GM21576 (cell line): Measurements from ENCODE around the gene ZNF691.
A peak's percentile ranks its signal among the peaks of the same experiment; 100 is the strongest.

Source experiments
- ATAC-seq: cut with Tn5 transposase; IDR thresholded peaks from one replicate; pipeline ENCODE4 v1.9.1; 2021; ENCODE audit warnings: mild to moderate bottlenecking, moderate library complexity; ENCODE audit not compliant: unreplicated experiment

The ZNF691 gene

DNA sequence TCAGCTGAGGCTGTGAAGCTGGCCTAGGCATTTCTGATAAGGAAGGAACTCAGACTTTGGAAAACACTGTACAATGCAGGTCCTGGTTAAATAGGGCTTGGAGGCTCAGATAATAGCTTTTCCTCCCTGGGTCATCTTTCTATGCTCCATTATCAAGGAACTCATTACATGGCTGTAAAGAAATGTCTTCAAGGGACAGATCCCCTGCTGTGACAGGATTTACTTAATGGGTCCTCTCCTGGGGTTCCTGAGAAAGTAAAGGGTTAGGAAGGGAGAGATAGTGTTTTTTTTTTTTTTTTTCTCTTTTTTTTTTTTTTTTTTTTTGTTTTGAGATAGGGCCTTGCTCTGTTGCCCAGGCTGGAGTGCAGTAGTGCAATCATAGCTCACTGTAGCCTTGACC lies 15.1 kb upstream of the ZNF691 start:
- no peak for ATAC-seq

DNA sequence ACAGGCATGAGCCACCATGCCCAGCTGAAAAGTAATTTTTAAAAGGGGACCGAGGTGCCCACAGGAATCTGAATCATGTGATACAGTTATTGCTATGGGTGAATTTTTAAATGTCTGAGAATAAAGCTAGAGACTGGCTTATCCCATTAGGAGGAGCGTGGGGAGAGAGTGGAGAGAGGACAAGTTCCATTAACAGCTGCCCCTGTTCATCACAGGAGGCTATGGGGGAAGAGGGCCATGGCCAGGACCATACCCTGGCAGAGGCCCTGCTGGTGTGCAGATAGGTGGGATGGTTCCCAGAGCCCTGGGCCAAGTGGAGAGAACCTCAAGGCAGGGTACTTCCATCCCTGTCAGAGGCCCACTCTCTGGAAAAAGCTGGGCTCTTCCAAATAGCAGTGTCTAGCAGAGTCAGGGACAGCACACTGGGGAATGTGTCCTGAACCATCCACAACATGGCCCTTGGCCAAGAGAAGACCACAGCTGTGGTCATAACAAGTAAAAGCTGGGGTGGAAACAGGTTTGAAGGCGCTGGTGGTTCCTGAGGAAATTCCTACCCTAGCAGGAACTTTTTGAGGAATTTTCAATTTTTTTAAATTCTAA lies 13.7 kb upstream of the ZNF691 start:
- ATAC-seq = no peak

DNA sequence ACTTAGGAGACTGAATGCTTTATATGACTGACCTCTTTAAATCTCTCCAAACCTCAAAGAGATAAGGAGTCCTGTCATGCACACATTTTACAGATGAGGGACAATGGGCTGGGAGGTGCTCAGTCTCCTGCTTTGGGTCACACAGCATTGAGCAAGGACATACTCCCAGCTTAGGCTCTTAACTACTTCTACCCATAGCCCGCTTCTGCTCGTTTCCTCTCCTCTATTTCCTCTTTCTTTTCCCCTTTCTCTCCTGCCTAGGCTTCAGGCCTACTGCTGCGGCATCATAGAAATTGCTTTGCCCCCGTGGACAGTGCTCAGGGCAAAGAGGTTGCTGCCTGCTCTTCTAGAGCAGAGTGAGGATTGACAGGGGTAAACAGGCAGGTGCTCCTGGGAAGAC lies 12.4 kb upstream of the ZNF691 start:
- no peak for ATAC-seq

GRCh38 chr1:42834803-42835202 lies 11.6 kb upstream of the ZNF691 start:
- no peak for ATAC-seq

DNA sequence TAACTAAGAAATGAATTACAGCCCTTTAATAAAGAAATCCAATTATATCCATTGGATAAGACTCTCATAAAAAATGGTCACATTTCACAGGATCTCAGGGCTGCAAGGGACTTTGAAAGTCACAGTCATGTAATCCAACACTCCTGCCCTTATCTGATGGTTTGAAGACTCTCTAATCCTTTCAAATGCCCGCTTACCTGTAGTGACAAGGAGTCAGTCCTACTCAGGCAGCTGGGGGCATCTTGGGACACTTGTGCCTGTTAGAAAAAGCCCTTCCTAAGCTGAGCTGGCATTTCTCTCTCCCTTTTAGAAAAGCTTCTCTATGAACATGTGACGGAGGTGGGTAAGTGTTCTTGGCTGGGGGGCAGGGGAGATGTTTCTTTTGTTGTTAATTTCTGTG lies 11.0 kb upstream of the ZNF691 start:
- no peak for ATAC-seq

DNA sequence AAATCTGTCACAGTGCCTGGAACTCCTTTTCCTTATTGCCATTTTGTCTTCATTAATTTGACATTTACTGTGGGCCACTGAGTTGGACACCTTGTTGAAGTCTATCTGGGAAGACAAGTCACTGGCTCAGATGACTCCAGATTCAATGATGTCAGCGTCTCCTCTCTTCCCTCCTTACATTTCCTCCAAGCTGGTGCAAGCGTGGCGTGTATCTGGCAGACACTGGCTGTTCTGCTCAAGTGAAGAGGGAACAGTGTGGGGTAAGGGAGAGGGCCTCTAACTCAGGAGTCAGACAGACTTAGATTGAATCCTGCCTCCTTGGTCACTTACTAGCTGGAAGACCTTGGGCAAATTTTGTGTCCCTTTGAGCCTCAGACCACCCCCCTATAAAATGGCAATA lies 8.7 kb upstream of the ZNF691 start:
- no peak for ATAC-seq

DNA sequence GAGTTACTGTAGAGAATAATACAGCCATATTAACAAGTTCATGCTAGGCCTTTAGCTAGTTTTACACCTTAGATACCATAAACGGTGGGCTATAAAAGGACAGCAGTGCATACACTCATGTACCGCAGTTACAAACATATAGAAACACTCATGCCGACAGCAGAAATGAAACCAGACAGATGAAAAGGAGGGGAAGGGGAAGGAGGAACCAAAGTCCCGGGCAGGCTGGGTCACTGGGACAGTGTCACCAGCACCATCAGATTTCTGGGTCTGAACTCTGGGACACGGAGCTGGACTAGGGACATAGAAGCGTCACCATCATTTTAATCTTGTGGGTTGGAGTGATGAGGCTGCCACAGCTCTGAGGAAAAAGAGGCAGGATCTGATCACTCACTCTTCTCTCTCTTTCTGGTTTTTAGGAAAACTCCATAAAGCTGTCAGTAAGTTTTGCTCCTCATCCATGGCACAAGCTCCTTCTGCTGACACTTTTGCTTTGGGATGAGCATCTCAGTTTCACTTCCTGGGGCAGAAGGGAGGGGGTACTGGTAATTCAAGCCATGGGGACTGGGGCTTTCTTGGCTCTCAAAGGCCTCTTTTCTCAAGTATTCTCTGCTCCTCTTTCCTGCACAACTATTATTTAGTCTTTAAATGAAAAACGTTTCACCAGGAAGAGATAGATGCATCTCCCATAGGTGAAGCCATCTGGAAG lies 7.8 kb upstream of the ZNF691 start:
- no peak for ATAC-seq

DNA sequence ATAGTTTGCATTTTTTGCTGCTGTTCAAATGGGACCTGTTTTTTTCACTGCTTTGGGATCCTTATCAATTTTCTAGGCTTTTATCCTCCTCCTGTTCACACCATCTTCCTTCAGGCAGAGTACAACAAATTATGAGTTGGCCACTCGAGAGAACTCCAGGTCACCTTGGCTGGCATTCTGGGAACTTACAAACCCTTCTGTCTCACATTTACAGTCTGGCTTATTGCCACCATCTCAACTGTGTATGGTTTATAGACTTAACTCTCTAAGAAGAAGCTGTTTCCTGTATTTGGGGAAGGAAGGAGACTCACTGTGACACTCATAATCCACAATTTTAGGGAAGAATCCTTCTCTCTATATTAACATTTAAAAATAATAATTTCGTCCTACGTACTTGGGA lies 5.4 kb upstream of the ZNF691 start:
- no peak for ATAC-seq

DNA sequence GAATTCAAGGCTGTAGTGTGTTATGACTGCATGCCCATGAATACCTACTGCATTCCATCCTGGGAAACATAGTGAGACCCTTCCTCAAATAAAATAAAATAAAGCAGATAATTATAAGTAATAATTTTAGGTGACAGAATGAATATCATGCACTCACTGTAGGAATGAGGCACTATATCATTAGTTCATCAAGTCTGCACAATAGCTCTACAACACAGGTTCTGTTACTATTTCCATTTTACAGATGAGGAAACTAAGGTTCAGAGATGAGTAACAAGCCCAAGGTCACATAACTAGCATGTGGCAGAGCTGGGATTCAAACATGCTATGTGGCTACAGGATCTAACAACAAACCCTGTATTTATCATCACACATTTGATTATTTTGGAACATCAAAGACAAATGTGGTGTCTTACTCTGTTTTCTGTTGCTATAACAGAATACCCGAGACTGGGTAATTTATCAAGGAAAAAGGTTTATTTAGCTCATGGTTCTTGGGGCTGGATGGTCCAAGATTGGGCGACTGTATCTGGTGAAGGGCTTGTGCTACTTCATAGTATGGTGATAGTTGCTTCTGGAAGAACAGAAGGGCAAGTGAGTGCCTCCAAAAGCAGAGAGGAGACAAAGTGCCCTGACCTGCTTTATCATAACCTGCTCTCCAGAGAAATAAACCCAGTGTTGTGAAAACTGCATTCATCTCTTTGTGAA lies 4.8 kb upstream of the ZNF691 start:
- no peak for ATAC-seq

DNA sequence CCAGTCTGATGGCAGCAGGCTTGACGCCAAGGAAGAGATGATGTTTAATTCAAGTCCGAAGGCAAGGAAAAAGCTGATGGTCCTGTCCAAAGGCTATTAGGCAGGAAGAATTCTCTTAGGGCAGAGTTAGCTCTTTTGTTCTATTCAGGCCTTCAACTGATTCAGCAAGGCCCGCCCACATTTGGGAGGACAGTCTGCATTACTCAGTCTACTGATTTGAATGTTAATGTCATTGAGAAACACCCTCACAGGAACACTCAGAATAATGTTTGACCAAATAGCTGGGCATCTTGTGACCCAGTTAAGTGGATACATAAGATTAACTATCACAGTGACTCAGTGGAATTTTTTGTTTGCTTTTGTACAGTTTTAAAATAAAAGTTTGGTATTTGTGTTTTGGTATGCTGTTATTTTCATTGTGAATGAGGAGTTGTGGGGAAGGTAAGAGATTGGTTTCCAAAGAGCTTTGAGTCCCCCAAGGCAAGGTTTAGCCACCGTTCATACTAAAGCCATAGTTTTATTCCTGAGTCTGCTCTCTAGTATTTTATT lies 1.7 kb upstream of the ZNF691 start:
- ATAC-seq = no peak

- no peak for ATAC-seq
These were observed 1.2 kb upstream of the ZNF691 start for GRCh38 chr1:42845193-42845592.

GRCh38 chr1:42845866-42846256 lies 552 bp upstream of the ZNF691 start:
- peak; percentile 5 for ATAC-seq

- ATAC-seq = no peak
These were observed 740 bp downstream of the ZNF691 start for GRCh38 chr1:42847111-42847595.

- ATAC-seq = no peak
These were observed 1.5 kb downstream of the ZNF691 start for GRCh38 chr1:42847721-42848460.

DNA sequence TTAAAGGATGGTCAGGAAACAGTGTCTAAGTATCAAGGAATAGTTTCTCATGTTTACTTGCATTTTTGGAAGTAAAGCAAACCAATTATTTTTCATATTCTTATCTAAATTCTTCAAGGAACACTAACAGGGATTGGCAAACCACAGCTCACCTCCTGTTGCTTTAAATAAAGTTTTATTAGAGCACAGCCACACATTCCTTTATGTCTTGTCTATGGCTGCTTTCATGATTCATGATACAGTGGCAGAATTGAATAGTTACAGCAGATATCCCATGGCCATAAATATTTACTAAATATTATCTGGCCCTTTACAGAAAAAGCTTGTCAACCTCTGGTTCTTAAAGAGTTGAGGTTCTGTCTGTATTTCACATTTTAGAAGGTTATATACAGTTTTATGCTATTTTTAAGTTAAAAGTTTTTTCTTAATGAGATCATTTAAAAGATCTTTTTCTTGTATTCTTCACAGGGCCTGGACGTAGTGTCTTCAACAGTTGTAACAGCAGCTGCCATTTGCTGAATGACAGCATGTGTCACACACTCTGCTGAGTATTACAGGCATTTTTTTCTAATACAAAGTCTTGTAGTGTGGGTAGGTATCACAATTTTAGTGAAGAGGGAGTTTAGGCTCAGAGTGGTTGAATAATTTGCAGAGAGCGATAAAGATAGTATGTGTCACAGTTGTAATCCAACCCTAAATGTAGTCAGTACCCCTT lies 2.6 kb downstream of the ZNF691 start:
- no peak for ATAC-seq

DNA sequence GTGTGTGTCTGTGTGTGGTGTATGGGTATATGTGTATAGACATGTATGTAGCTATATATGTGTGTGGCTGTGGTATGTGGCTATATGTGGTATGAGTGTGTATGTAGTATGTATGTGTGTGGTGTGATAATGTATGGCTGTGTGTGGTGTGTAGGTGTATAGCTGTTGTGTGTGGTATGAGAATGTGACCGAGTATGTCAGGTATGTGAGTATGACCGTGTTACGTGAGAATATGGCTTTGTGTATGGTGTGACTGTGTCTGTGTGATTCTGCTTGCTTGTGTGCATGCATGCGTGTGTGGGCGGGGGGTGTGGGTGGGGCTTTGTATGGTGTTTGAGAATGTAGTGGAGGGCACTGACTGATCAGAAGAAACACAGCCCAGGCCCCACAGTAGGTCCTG lies 3.5 kb downstream of the ZNF691 start:
- no peak for ATAC-seq

- no peak for ATAC-seq
These were observed 5.0 kb downstream of the ZNF691 start for GRCh38 chr1:42851420-42851819.

DNA sequence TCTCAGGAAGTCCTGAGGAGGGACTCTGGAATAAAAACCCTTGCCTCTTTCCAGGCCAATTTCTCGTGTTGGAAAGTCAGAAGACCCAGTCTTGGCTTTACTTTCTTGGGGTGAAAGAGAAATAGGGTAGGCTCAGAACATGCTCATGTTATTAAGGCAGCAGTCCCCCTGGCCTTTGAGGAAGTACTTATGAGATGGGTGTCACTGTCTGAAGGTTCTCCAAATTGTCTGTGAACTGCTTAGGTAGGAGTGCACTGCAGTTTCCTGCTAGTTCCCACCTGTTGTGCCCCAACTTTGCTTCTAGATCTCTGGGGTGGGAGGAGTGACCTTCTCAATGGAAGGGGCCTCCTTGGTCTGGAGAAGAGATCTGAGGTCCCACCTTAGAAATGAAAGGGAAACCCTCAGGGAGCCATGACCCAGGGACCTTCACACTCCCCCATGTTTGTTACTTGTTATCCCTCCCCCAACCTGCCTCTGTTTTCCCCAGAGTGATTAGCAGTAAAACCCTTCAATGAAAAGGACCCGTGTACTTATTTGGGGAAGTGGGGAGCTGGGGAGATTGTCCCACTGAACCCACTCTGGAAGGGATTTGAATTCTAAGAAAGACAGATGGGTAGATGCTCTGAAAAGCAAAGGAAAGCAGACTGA lies 5.7 kb downstream of the ZNF691 start:
- ATAC-seq = no peak

DNA sequence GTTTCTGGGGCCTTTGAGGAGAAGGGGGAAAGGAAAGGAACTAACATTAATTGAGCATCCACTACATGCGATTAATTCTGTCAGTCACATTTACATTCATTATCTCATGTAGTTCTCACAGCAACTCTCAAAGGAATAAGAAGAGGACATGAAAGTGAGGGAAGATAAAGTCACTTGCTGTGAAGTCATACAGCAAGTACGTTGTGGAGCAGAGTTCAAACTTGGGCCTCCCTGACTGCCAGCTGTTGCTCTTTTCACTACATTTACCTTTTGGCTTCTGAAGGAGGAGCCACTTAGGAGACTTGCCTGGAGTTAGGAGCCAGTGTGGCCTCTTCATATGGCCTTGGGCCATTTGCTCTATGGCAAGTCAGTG lies 6.2 kb downstream of the ZNF691 start:
- ATAC-seq = no peak
